COLO668 (cell line): Measurements from ENCODE around the gene TM4SF20.

ENCODE experiments used
- DNase-seq: peaks from one replicate; lab custom pipeline; 2025; ENCODE audit not compliant: unreplicated experiment; lab: John Stamatoyannopoulos, UW

Gene TM4SF20

GRCh38 chr2:227323818-227324217 is 55.3 kb downstream of the TM4SF20 start:
- DNase-seq = no peak

DNA sequence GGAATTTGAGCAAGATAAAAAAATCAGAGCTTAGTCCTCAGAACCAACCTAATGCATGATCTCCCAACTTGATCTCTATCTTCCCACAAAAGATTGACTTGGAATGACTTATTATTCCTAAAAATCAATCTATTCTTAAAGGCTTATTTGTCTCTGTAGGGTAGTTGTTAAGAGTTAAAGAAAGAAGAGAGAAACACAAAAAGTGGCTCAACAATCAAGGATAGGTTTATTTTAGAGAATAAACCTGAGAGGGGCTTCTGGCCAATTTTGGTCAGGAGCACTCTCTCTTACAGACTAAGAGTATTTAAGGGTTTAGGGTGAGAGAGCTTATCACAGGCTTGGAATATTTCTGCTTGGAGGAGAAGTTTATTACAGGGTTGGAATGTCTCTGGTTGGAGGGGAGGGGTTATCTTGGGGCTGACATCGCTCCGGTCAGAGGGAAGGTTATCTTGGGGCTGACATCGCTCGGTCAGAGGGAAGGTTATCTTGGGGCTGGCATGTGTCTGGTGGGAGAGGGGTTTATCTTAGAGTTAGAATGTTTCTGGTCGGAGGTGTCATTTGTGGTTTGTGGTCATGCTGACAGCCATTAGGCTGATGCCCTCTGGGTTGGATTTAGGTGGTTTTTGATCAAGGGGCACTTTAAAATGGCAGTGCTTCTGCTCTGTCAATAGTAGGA is 56.4 kb downstream of the TM4SF20 start:
- no peak for DNase-seq

DNA sequence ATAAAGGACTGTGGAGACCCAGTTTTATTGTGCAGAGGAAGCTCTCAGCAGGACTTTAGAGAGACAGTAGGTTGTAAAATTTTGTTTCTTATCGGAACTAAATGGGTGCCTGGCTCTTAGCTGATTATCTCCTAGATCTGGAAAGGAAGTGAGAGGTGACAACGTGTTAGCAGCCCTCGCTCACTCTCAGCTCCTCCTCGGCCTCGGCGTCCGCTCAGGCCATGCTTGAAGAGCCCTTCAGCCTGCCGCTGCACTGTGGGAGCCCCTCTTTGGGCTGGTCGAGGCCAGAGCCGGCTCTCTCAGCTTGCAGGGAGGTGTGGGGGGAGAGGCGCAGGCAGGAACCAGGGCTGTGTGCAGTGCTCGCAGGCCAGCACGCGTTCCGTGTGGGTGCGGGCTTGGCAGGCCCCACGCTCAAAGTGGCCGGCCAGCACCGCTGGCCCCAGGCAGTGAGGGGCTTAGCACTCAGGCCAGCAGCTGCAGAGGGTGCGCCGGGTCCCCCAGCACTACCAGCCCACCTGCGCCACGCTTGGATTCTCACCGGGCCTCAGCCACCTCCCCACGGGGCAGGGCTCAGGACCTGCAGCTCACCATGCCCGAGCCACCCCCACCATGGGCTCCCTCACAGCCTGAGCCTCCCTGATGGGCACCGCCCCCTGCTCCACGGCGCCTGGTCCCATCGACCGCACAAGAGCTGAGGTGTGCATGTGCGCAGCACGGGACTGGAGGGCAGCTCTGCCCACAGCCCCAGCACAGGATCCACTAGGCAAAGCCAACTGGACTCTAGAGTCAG is 58.6 kb downstream of the TM4SF20 start:
- DNase-seq = no peak

DNA sequence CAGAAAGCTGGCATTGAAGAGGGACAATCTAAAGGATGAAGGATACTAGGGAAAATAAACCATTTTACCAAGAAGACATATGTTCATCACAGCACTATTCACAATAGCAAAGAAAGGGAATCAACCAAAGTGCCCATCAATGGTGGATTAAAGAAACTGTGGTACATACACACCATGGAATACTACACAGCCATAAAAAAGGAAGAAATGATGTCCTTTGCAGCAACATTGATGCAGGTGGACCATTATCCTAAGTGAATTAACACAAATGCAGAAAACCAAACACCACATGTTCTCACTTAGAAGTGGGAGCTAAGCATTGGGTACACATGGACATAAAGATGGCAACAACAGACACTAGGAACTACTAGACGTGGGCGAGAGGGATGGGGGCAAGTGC is 61.3 kb downstream of the TM4SF20 start:
- DNase-seq = no peak

GRCh38 chr2:227313310-227313709 is 65.8 kb downstream of the TM4SF20 start:
- DNase-seq = no peak

DNA sequence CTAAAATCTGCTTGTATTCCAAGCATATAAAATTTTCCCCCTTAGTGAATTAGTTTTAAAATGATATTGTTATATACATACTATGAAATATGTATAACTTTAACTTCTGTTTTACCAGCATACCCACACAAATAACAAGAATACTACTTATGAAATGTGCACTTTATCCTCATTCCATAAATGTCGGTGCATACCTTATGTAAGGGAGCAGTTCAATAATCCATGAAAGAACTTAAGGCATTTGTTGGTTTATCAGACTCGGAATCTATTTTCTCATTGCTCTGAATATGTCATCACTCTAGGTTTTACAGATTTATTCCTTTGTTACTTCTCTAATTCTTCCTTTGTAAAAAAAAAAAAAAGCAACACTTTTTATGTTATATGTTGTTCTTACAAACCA is 66.5 kb downstream of the TM4SF20 start:
- DNase-seq = no peak
